Umbilical cord (tissue), 2 donors: ENCODE measurements around the gene ANKFN1. TPM values are rescaled to one million over a fixed set of nuclear protein-coding genes. Genes with fewer than 3 reads are reported as not detected.

Source experiments
- DNase-seq: peaks from one replicate; pipeline ENCODE4 v3.0.0-alpha.2; 2015; ENCODE audit warnings: low spot score
- total RNA-seq: library from RNA; depleted of rRNA; stranded (reverse); fragments of >200 nt; gene quantifications from one replicate; pipeline ENCODE4 v1.2.3, GENCODE V29; 2014; ENCODE audit warnings: low replicate concordance; ENCODE audit not compliant: insufficient read depth

ANKFN1 gene, protein sequence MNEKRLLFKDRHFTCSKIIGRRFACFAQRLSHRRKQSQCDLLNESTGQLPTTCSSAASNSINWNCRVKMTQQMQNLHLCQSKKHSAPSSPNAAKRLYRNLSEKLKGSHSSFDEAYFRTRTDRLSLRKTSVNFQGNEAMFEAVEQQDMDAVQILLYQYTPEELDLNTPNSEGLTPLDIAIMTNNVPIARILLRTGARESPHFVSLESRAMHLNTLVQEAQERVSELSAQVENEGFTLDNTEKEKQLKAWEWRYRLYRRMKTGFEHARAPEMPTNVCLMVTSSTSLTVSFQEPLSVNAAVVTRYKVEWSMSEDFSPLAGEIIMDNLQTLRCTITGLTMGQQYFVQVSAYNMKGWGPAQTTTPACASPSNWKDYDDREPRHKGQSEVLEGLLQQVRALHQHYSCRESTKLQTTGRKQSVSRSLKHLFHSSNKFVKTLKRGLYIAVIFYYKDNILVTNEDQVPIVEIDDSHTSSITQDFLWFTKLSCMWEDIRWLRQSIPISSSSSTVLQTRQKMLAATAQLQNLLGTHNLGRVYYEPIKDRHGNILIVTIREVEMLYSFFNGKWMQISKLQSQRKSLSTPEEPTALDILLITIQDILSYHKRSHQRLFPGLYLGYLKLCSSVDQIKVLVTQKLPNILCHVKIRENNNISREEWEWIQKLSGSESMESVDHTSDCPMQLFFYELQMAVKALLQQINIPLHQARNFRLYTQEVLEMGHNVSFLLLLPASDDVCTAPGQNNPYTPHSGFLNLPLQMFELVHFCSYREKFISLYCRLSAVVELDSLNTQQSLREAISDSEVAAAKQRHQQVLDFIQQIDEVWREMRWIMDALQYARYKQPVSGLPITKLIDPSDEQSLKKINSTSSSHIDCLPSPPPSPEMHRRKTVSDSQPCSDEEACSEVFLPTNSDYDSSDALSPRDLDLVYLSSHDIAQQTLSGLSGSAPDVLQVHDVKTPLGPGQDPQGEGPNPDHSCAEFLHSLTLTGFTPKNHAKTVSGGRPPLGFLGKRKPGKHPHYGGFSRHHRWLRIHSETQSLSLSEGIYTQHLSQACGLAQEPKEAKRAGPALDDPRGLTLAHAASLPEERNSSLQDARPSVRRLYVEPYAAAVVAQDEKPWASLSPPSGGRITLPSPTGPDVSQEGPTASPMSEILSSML
- 12.5 TPM for total RNA-seq

DNA sequence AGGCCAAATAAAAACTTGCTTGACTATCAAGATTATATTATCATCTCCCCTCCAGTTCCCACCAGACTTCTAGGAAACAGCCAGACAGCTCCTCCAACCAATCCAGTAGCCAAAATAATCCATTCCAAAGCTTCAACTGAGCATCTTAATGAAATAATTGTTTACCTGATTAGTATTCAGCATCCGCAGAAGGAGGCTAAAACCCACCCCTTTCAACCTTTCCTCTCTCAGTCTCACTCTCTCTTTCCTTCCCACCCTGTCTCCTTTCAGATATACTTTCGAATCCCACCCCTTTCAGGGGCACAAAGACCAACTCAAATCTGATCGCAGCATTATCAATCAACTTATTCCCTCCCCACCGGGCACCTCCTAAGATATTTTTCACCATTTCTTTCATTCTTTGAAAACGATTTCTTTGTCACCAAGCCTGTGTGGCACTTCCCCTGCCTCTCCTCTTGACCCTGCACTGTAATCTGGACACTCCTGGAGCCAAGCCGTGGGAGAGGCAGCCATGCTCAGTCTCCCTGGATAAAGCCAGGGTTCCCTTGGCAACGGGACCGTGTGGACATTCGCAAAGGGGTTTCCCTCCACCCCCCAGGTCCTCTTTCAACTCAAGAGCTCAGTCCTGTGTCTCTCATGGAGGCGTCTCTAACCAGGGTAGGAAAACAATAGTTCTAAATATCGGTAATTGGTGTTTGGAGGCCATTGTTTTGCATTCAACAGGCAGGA, at the start of gene ANKFN1:
Gene ANKFN1, plus strand, starts transcription at position 602 of the 729 bp plus-strand sequence. CDS start 59,193 bp downstream, outside the sequence.
- no peak for DNase-seq

DNA sequence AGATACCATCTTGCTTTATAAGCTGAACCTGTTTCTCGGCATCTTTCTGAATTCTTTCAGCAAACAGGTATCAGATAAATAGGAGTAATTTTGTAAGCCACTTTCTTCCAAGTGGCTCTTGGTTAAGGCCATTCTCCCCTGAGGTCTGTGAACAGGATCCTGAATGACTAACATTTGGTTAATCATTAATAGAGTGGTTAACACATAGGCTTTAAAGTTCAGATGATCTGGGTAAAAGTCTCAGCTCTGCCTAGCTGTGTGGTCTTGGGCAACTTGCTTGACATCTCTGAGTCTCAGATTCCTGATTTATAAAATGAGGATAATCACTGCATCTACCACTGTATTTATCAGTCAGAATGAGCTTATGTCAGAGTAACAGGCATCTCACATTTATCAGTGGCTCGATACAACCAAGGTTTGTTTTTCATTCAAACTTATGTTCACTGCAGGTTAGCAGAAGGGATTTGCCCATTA, 44.4 kb upstream of the ANKFN1 start:
- no peak for DNase-seq

DNA sequence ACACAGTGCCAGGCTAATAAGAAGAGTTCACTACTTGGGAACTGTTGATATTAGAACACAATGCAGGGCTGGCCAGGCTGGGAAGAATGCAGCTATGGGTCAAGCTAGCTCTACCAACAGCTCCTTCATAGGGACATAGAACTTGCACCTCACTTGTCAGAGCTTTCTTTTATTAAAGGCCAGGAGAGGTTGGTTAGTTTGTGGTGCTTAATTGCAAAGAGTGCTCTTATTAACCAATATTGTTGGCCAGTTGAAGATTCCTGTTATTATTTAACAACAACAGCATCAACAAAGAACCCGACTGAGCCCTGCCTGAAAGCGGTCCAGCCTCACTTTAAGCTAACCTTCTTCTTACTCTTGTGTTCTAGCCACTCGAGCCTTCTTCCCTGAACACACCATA, 43.4 kb upstream of the ANKFN1 start:
- DNase-seq, result no peak

DNA sequence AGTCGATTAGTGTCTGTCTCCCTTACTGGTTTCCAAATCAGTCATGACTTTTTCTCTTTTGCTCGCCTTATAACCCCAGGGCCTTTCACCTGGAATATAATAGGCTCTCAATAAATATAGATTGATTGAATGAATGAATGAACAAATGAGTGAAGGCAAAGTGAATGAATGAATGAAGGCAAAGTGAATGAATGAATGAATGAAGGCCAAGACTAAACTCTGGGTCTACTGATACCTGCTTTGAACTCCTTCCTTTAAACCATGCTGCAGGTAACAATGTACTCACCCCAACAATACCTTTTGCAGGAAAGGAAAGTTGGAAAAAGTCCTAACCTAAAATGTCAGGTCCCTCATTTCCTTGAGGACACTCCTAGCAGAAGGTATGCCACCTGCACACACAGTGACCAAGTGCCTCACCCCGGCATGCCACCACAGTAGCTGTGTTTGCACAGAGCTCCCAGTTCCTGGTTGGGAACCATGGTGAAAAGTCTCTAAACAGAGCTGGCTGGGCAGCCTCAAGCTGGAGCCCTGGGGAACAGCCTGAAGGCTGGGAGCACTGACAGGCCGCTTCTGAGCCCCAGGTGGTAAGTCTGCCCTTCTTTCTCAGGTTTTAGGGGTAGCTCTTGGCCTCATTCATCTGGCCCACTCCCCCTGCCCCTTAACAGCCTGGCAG, 42.7 kb upstream of the ANKFN1 start:
- DNase-seq, result no peak

DNA sequence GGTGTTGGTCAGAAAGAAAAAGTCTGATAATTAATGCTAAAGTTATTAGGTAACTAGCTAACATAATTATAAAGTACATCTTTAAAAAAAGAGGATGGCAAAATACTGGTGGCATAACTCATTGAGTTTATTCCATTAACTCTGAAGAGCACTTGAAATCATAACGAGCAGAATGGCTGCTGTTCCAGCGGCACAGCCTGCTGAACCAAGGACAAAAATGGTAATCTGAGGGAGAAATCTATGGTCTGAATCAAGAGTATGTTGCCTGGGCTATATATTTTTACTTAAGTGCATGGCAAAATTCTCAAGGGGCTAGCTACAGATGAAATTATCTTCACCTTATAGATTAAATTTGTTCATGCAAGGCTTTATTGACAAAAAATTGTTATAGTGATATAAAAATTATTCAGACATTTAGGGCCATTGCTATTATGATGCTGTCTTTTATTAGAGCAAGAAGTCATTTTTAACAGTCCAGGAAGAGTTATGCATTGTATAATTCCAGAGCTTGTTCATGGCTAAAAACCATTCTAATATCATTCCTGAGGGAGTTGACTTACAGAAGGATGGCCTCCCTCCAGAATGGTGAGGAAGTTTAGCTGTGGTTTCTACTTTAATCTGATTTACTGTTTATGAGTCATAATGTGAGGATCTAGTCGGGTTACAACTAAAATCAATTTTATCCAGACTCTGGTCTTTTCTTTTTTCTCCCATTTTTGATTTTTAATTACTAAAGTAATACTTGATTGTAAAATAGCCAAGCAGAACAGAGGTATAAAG, 41.4 kb upstream of the ANKFN1 start:
- peak; percentile 69 for DNase-seq

DNA sequence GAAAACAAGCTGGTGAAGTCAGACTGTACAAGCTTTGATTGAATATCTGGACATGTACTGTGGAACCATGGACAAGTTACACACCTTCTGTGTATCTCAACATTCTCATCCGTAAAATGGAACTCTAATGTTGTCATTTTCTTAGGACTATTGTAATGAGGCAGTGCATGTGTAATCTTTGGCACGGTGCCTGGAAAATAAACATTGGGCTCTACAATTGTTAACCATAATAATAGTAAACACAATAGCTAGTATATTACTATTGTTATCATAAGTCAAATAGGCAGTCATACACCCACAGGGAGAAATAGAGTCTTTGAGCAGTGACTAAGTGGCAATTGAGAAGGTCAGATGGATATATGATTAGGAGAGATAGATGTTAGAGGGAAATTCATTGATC, 39.8 kb upstream of the ANKFN1 start:
- DNase-seq, result no peak

DNA sequence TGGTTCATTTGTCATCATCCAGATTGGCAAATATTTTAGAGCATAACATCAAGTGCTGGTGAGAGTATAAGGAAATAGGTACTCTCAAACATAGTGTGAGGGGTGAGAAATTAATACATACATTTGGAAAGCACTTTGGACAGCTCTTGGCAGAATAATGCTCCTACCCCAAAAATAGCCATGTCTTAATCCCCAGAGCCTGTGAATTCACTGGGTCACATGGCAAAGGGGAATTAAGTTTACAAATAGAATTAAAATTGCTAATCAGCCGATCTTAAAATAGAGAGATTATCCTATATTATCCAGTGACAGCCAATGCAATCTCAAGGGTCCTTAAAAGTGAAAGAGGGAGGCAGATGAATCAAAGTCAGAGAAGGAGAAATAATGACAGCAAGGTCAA, 38.8 kb upstream of the ANKFN1 start:
- DNase-seq, result no peak

DNA sequence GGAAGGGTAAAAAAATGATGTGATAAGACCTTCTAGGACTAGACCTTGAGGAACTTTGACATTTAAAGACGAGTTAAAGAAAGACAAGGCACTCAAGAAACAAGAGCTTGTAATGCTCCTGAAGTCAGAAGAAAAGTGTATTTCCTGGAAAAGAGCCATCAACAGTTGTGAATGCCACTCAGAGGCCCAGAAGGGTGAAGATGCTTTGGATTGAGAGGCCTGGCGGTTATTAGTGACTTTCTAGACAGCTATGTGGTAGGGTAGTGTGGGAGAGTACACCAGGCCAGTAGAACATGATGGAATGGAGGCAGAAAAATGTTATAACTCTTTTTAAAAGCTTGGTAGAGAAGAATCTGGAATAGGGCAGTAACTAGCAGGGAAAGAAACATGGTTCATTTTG, 34.1 kb upstream of the ANKFN1 start:
- DNase-seq, result no peak

DNA sequence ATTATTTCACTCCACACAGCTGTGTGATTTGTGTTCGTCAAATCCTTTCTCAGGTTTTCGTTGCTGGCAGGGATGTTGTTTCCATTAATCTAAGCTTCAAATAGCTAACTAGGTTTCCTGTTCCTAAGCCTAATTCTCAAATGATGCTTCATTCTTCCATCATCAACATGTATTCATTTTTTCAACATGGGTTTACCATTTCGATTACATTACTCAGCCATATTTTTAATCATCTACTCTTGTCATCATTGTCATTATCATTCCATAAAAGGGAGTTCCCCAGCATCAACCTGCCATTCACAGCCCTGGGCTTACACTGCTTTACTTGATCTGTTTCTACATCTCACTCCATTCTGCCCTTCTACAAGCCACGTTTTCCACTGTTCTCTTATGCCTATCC, 33.3 kb upstream of the ANKFN1 start:
- no peak for DNase-seq

DNA sequence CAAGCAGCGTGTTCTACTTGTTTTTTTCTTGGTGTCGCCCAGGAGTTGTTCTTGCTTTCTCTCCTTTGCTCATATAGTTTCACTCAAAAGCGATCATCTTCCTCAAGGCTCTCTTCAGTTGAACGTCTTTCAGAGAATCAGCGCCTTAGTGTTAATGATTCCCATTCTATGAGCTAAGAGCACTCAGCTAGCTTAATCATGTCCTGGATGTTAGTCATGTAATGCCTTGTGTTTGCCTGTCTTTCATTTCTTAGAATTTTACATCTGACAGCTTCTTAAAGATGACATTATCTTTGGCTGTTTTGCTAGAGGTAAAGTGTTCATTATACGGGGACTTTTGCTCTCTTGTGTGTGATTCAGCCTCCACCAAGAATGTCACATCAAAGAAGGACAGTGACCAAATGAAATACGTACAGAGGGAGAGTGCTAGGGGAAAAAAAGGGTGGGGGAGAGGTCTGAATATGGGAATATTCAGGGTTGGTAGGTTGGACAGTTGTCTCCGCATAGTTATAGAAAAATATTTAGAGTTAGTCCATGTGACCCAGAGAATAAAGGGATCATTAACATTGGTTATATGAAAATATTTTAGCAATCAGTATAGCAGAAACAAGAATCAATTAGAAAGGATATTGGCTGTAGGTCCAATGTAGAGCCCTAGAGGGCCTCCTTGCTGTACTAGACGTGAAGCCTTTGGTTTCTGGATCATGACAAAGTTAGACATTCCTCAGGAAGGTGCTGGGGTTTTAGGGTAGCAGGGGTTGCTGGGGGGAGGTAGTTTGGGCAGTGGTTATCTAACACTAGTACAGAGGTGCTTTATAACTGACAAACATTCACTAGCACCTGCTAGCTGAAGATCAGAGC, 31.9 kb upstream of the ANKFN1 start:
- no peak for DNase-seq

DNA sequence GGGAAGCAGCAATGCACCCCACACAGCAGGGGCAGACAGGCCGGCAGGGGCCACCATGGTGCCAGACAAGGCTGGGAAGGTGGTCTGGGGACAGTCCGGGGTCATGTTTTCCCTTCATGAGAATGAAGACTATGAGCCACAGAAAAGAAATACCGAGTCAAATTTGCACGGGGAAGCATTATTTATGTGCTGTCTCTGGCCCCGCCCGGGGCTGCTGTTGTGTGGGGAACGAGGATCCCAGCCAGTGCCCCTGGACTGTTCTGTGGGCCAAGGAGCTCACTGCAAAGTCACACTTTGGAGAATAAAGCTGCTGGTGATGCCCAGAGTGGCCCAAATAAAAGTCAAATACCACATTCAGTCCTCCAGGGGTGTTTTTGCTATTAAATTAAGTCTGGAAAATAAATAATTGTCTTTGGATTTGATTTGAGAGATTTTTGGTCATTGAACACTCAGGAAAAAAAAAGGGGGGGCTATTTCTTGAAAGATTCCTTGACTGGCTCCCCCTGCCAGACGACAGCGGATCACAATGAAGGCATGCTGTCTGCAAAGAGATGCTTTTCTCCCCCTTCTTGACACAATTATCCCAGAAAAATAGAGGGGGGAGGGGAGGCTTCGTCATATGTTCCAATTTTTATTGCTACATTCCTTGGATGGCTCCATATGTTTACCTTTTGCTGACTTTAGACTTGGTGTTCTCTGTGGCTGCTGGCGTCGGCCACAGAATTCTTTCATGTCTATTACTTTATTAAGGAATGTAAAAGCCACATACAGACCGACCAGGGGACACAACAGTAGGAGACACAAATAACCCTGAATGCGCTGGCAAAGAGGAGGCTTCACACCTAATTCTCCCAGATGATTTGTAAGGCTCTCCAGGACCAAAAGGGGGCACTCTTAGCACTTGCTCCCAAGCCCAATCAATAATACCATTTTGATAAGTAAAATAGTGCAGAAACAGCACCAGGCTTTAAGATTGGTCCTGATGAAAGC, 27.1 kb upstream of the ANKFN1 start:
- DNase-seq, result peak; percentile 39

DNA sequence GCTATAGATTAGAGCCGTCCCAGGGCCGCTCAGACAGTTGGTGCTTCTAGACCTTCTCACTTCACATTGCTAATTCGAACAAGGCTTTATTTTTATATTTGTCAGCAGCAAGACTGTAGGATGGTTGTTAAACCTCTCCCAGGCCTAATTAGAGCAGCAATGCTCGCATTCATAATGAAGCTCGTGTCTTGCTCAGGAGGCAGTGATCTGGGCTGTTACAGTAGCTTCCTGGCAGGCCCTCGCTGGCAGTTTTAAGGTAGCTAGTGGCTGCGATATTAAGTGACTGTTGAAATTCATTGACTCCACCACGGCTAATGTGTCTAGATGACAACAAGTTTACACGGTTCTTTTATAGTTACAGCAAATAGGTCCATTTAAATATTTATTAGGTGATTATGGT, 23.2 kb upstream of the ANKFN1 start:
- no peak for DNase-seq

DNA sequence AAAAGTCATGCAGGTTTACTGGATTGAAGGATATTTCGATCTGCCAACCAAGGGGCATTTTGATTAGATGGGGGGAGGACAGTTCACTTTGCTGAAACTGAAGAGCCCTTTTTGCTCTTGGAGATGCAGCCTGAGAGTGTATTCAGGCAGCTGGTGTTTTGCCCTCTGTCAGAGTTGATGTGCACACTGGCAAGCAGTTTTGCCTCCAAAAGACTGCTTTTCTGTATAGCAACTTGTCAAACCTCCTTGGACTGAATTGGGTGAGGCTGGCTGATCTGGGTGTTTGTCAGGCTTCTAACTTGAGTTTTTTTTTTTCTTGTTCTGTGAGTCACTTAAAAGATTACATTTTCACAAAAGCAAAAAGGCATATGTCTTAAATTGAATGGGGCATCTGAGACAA, 22.6 kb upstream of the ANKFN1 start:
- DNase-seq, result peak; percentile 5

DNA sequence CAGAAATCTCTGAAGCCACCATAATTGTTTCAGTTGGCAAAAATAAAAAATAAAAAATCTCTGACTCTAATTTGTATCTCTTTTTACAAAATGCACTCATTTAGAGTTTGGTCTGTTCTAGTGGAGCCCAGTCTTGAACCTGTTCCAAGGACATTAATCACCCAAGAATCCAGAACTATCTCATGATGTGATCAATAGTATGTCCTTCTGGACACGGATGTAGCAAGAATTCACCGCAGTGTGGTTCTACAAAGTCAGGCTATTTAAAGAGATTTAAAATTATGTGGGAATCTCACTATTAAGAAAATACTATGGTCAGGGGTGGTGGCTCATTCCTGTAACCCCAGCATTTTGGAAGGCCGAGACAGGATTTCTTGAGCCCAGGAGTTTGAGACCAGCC, 21.8 kb upstream of the ANKFN1 start:
- DNase-seq, result no peak

DNA sequence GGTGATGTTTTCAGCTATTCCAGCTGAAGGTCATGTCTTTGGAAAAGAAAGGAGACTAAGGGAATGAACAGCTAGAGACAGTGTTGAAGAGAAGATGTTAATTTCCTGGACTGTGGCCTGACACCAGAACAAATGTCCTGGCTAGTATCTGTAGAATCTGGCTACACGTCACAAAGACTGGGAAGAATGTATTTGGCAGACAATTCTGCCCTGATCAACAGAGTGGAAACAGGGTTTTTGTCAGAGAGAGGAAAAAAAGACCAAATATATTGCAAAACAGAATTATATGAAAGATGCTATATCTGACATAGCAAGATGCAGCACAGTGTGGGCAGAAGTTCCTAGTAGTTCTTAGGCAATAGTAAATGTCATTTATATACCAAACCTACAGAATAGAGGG, 17.0 kb upstream of the ANKFN1 start:
- no peak for DNase-seq

DNA sequence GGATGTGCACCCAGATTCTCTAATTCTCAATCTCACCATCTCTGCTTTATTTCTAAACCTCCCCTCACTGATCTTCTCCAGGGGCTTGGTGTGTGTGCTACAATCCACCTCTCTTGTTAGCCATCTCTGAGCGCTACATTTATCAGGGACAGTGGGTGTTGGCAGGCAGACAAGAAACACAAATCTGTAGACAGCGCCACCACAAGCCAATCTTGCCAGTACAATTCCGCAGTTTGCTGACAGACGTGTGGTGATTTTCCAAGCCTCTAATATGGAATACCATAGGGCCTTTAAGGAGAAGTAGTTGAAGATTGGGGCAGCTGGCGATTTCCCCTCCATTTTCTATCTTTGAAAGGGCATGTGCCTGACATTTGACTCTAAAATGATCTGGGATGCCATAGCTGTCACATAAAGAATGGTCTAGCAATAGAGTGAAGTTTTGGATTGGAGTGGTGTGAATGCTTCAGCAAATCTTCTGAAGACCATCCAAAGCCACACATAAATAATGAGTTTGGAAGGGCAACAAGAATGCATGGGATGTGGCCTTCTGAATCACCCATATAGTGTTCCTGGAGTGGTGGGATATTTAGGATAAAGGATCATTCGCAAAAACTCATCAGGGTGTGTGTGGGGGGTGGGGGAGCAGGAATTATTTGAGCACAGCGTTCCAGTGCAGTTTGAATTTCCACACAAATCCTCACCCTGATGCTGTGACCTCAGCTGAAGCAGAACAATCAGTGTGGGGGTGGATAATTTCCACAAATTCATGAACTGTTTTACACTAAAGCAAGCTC, 12.0 kb upstream of the ANKFN1 start:
- no peak for DNase-seq

DNA sequence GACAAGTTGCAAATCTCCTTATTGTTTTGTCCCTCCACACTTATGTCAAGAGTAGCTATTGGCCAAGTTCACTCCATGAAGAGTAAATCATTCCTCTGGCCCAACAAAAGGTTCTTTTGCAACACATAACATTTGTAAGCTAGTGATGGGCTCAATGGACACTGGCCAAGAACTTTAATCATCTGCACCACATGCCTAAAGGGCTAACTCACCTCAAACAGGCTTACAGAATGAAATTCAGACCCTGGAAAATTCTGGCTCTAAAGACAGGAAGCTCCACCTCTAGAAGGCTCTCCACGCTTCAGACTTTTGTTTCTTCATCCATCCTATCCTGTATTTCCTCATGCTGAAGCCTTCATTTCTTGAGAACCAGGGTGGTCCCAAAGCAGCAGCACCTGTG, 10.9 kb upstream of the ANKFN1 start:
- DNase-seq, result no peak
